ENCODE data around the gene SPESP1. TPM values are rescaled to one million over a fixed set of nuclear protein-coding genes. Genes with fewer than 3 reads are reported as not detected.
"Not testable (repeated sequence)": the region's sequence is repeated elsewhere in the genome, so short reads cannot be mapped to it uniquely, and the experiment has no call there.

Gene SPESP1
- total and polyA plus RNA-seq, 10 donors = 0.43 to 5.9 (median 2.2) TPM

GRCh38 chr15:68958597-68958996, 28.3 kb downstream of the SPESP1 start:
- intact Hi-C loops (cut with DNase I; ENCODE audit: low total_unique reads) = no loop called here
- DNase-seq = no peak
- whole genome bisulfite sequencing, 5 donors = 56 to 76% (median 71%) methylated on average over 1 of the region's 1 CpG

GRCh38 chr15:68962465-68962864, 32.1 kb downstream of the SPESP1 start:
- intact Hi-C loops (cut with DNase I; ENCODE audit: low total_unique reads) = no loop called here
- WGBS, 5 donors = 9 to 21% (median 13%) methylated on average over 1 of the region's 1 CpG
- Histone ChIP-seq H3K27me3 (replicated peaks in 1 of 7) (peaks cover 0 to 10% (median 0%) of the 10 kb centered on the region in 7 donors), H3K4me3 (no peak overlapping the region), H3K27ac (peak overlapping the region in 1 of 8 donors; percentile 61), H3K36me3 (no peaks in the 10 kb centered on the region), H3K4me1 (peaks cover 0 to 9% (median 0%) of the 10 kb centered on the region in 6 donors), H3K9me3 (no peaks in the 10 kb centered on the region)
- DNase-seq = no peak
- TF ChIP-seq POLR2A (IDR thresholded peaks at IDR 0.05) = no peak
- TF ChIP-seq POLR2AphosphoS5 (IDR thresholded peaks at IDR 0.05) = no peak
- no peak for TF ChIP-seq CTCF (IDR thresholded peaks at IDR 0.05 in 8 of 11, conservative IDR thresholded peaks at IDR 0.05 in 3 of 11)

More at GRCh38 chr15:68958597-68958996, 28.3 kb downstream of the SPESP1 start:
- Histone ChIP-seq H3K27me3 (replicated peaks in 1 of 7) (peaks cover 0 to 19% (median 0%) of the 10 kb centered on the region in 7 donors), H3K27ac (no peak overlapping the region), H3K4me3 (no peak overlapping the region), H3K4me1 (no peaks in the 10 kb centered on the region), H3K36me3 (no peaks in the 10 kb centered on the region), H3K9me3 (peaks cover 0 to 9% (median 0%) of the 10 kb centered on the region in 8 donors)
- no peak for TF ChIP-seq POLR2A (IDR thresholded peaks at IDR 0.05)
- TF ChIP-seq CTCF (IDR thresholded peaks at IDR 0.05 in 8 of 11, conservative IDR thresholded peaks at IDR 0.05 in 3 of 11) = no peak
- no peak for TF ChIP-seq POLR2AphosphoS5 (IDR thresholded peaks at IDR 0.05)

- intact Hi-C loops (cut with DNase I; ENCODE audit: low total_unique reads); H3K36me3 ChIP-seq; DNase-seq; H3K4me3 ChIP-seq; H3K27me3 ChIP-seq (replicated peaks in 1 of 7); H3K9me3 ChIP-seq: not testable (repeated sequence)
- WGBS, 5 donors = 73 to 85% (median 77%) methylated on average over 5 to 7 of the region's 7 CpGs
- Histone ChIP-seq H3K27ac (peak overlapping the region in 3 of 8 donors; percentile 13 to 27 (median 17)), H3K4me1 (peaks cover 0 to 10% (median 0%) of the 10 kb centered on the region in 6 donors)
- TF ChIP-seq POLR2AphosphoS5 (IDR thresholded peaks at IDR 0.05) = peak in 1 of 3 donors; percentile 21
These were observed 33.4 kb downstream of the SPESP1 start for GRCh38 chr15:68963719-68964118.

GRCh38 chr15:68966996-68967395, 36.7 kb downstream of the SPESP1 start:
- intact Hi-C loops (cut with DNase I; ENCODE audit: low total_unique reads) = no loop called here
- no peak for DNase-seq
- Histone ChIP-seq H3K4me1 (peaks cover 0 to 10% (median 0%) of the 10 kb centered on the region in 6 donors), H3K36me3 (no peaks in the 10 kb centered on the region), H3K9me3 (peaks cover 0 to 25% (median 21%) of the 10 kb centered on the region in 8 donors), H3K27ac (peak overlapping the region in 7 of 8 donors; percentile 2 to 69 (median 58)), H3K4me3 (no peak overlapping the region), H3K27me3 (replicated peaks in 1 of 7) (no peaks in the 10 kb centered on the region)
- WGBS, 5 donors = 54 to 84% (median 74%) methylated on average over 5 of the region's 5 CpGs
- TF ChIP-seq POLR2A (IDR thresholded peaks at IDR 0.05) = no peak
- no peak for TF ChIP-seq POLR2AphosphoS5 (IDR thresholded peaks at IDR 0.05)
- TF ChIP-seq CTCF (IDR thresholded peaks at IDR 0.05 in 8 of 11, conservative IDR thresholded peaks at IDR 0.05 in 3 of 11) = no peak
